Gastroesophageal sphincter (tissue), 3 donors: ENCODE measurements around the gene SH3PXD2B.

Experiments used
- CTCF ChIP-seq, 4 experiments: fragments of 200-600 bp in 2 of 4; fragments of 450-650 bp in 2 of 4; sonication (generic) in 1 of 4; IDR thresholded peaks; one replicate each; pipeline ENCODE4 v1.5.1; 2017 to 2019; ENCODE audit warnings: antibody characterized with exemption in 4 of 4, mild to moderate bottlenecking in 2 of 4, moderate library complexity in 2 of 4
- EP300 ChIP-seq: sonication (generic); formaldehyde crosslinking; IDR thresholded peaks from one replicate; pipeline ENCODE4 v1.6.1; 2017; ENCODE audit warnings: antibody characterized with exemption, mild to moderate bottlenecking
- POLR2AphosphoS5 ChIP-seq: sonication (generic); formaldehyde crosslinking; IDR thresholded peaks from one replicate; pipeline ENCODE4 v1.6.1; 2017; ENCODE audit warnings: antibody characterized with exemption

GRCh38 chr5:172450453-172450852, 3.9 kb downstream of the SH3PXD2B start:
- TF ChIP-seq CTCF (IDR thresholded peaks at IDR 0.05): no peak
- no peak for TF ChIP-seq EP300
- no peak for TF ChIP-seq POLR2AphosphoS5
